Measurements from ENCODE around the gene STX8.

STX8 gene

DNA sequence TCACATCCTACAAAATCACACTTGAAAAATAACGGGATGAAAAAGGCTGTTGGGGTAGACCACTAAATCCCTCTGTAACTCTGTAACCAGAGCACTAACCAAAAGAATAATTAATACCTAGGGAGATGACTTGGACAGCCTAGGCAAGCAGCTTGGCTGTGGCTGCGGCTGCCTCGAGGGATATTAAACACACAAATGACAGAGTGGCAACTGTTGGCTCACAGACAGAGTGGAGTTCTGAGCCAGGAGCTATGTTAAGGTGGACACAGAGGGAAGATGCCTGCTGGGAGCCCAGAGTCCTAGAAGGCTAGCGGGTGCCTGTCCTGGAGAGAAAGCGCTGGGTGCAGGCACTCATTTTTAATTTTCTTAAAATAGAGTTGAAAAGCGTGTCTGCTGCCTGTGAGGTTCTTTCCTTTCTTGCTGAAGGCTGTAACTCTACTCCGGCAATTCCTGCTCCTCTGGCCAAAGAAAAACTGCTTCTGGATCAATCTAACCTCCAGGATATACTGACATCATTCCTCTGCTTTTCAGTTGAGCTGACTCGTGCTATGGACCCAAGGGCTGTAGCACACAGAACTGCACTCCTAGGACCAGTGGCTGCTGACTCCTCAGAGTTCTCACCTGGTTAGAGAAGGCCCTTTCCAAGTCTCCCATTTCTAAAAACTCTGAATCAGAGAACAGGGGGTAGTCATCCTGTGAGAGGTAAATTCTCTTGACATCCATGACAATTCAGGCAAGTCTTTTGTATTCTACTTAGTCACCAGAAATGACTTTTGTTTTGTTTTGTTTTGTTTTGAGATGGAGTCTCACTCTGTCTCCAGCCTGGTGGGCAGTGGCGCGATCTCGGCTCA, 147.9 kb downstream of the STX8 start (continued):
- TF ChIP-seq, protein P1, sequence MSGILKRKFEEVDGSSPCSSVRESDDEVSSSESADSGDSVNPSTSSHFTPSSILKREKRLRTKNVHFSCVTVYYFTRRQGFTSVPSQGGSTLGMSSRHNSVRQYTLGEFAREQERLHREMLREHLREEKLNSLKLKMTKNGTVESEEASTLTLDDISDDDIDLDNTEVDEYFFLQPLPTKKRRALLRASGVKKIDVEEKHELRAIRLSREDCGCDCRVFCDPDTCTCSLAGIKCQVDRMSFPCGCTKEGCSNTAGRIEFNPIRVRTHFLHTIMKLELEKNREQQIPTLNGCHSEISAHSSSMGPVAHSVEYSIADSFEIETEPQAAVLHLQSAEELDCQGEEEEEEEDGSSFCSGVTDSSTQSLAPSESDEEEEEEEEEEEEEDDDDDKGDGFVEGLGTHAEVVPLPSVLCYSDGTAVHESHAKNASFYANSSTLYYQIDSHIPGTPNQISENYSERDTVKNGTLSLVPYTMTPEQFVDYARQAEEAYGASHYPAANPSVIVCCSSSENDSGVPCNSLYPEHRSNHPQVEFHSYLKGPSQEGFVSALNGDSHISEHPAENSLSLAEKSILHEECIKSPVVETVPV (CRISPR knock-in tag; IDR thresholded peaks at IDR 0.05) = no peak
- TF ChIP-seq ZFP3 (CRISPR knock-in tag; IDR thresholded peaks at IDR 0.05) = no peak

DNA sequence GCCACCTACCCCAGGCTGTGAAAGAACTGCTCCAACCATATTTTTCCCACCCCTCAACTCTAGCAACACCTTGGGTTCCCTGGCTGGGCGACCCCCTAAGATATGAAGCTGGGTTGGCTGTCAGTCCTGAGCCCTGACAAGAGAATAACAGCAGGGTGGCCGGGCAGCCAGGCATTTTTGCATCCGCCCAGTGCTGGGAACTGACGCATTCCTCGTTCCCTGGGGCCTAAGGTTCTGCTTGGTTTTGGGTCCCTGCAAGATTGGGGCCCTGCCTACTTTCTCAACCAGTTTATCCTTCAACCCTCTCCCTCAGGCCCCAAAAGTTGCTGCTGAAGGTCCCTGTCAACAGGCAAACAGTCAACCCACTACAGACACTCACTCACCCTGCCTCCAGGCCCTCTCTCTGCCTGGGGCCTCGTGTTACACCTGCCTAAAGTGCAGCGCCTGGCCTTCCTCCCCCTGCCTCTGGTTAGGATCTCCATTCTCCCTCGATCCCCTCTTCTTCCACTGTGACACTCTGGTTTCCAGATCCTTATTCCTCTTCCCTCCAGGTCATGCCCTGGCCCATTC, 151.5 kb downstream of the STX8 start:
- no peak for ATAC-seq
- TF ChIP-seq, protein P2, sequence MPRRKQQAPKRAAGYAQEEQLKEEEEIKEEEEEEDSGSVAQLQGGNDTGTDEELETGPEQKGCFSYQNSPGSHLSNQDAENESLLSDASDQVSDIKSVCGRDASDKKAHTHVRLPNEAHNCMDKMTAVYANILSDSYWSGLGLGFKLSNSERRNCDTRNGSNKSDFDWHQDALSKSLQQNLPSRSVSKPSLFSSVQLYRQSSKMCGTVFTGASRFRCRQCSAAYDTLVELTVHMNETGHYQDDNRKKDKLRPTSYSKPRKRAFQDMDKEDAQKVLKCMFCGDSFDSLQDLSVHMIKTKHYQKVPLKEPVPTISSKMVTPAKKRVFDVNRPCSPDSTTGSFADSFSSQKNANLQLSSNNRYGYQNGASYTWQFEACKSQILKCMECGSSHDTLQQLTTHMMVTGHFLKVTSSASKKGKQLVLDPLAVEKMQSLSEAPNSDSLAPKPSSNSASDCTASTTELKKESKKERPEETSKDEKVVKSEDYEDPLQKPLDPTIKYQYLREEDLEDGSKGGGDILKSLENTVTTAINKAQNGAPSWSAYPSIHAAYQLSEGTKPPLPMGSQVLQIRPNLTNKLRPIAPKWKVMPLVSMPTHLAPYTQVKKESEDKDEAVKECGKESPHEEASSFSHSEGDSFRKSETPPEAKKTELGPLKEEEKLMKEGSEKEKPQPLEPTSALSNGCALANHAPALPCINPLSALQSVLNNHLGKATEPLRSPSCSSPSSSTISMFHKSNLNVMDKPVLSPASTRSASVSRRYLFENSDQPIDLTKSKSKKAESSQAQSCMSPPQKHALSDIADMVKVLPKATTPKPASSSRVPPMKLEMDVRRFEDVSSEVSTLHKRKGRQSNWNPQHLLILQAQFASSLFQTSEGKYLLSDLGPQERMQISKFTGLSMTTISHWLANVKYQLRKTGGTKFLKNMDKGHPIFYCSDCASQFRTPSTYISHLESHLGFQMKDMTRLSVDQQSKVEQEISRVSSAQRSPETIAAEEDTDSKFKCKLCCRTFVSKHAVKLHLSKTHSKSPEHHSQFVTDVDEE (CRISPR knock-in tag; IDR thresholded peaks at IDR 0.05) = no peak
- TF ChIP-seq ZNF70 (CRISPR knock-in tag; IDR thresholded peaks at IDR 0.05) (no peak), TOX (CRISPR knock-in tag; IDR thresholded peaks at IDR 0.05; ENCODE audit: borderline replicate concordance) (no peak), ZC3H10 (CRISPR knock-in tag; IDR thresholded peaks at IDR 0.05) (no peak), POU6F1 (CRISPR knock-in tag; IDR thresholded peaks at IDR 0.05; ENCODE audit: borderline replicate concordance, low read depth) (no peak), ZNF565 (CRISPR knock-in tag; conservative IDR thresholded peaks at IDR 0.05; ENCODE audit: low read depth) (no peak), ESRRG (CRISPR knock-in tag; IDR thresholded peaks at IDR 0.05) (no peak), GLIS3 (CRISPR knock-in tag; IDR thresholded peaks at IDR 0.05) (no peak), ZFP3 (CRISPR knock-in tag; IDR thresholded peaks at IDR 0.05) (no peak), PPARA (CRISPR knock-in tag; IDR thresholded peaks at IDR 0.05; ENCODE audit: borderline replicate concordance) (no peak), RARB (CRISPR knock-in tag; IDR thresholded peaks at IDR 0.05) (no peak), CSDC2 (CRISPR knock-in tag; IDR thresholded peaks at IDR 0.05) (no peak), ISL1 (CRISPR knock-in tag; IDR thresholded peaks at IDR 0.05) (no peak), ZFP30 (CRISPR knock-in tag; IDR thresholded peaks at IDR 0.05) (no peak), ARNTL (CRISPR knock-in tag; IDR thresholded peaks at IDR 0.05; ENCODE audit: borderline replicate concordance, low read depth) (no peak), OSR1 (CRISPR knock-in tag; IDR thresholded peaks at IDR 0.05) (no peak)
- TF ChIP-seq, protein P1 (CRISPR knock-in tag; IDR thresholded peaks at IDR 0.05) = no peak
- TF ChIP-seq, protein P3, sequence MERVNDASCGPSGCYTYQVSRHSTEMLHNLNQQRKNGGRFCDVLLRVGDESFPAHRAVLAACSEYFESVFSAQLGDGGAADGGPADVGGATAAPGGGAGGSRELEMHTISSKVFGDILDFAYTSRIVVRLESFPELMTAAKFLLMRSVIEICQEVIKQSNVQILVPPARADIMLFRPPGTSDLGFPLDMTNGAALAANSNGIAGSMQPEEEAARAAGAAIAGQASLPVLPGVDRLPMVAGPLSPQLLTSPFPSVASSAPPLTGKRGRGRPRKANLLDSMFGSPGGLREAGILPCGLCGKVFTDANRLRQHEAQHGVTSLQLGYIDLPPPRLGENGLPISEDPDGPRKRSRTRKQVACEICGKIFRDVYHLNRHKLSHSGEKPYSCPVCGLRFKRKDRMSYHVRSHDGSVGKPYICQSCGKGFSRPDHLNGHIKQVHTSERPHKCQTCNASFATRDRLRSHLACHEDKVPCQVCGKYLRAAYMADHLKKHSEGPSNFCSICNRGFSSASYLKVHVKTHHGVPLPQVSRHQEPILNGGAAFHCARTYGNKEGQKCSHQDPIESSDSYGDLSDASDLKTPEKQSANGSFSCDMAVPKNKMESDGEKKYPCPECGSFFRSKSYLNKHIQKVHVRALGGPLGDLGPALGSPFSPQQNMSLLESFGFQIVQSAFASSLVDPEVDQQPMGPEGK (CRISPR knock-in tag; IDR thresholded peaks at IDR 0.05; ENCODE audit: borderline replicate concordance) = no peak

- TF ChIP-seq ISL1 (CRISPR knock-in tag; IDR thresholded peaks at IDR 0.05) (no peak), ZC3H10 (CRISPR knock-in tag; IDR thresholded peaks at IDR 0.05) (no peak), ESRRG (CRISPR knock-in tag; IDR thresholded peaks at IDR 0.05) (no peak)
- TF ChIP-seq, protein P4, sequence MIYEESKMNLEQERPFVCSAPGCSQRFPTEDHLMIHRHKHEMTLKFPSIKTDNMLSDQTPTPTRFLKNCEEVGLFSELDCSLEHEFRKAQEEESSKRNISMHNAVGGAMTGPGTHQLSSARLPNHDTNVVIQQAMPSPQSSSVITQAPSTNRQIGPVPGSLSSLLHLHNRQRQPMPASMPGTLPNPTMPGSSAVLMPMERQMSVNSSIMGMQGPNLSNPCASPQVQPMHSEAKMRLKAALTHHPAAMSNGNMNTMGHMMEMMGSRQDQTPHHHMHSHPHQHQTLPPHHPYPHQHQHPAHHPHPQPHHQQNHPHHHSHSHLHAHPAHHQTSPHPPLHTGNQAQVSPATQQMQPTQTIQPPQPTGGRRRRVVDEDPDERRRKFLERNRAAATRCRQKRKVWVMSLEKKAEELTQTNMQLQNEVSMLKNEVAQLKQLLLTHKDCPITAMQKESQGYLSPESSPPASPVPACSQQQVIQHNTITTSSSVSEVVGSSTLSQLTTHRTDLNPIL (CRISPR knock-in tag; IDR thresholded peaks at IDR 0.05; ENCODE audit: low read depth) = no peak
- TF ChIP-seq, protein P2 (CRISPR knock-in tag; IDR thresholded peaks at IDR 0.05) = no peak
- TF ChIP-seq, protein P3 (CRISPR knock-in tag; IDR thresholded peaks at IDR 0.05; ENCODE audit: borderline replicate concordance) = no peak
- ATAC-seq = no peak
Measured at GRCh38 chr17:9421525-9421924, 154.1 kb downstream of the STX8 start.
